Calu3 (cell line): ENCODE data around the gene SAPCD1. TPM values are rescaled to one million over a fixed set of nuclear protein-coding genes. Genes with fewer than 3 reads are reported as not detected.

Experiments used
- BruUV-seq: library from RNA; stranded (reverse); fragments of 400-500 nt; replicated peaks from 2 replicates; lab custom pipeline; 2021; lab: Mats Ljungman, UMichigan
- CTCF ChIA-PET: fragments of 300-600 bp; sonication (Branson Sonifier 250); formaldehyde crosslinking; loops from one replicate; lab custom pipeline; 2022; ENCODE audit warnings: antibody characterized with exemption; lab: Charles Lee
- DNase-seq: peaks from one replicate; pipeline ENCODE4 v3.0.0; 2022
- H3K27ac Mint-ChIP-seq: one replicate; pipeline ENCODE4 v1.8.0; 2022; ENCODE audit warnings: mixed read lengths; ENCODE audit not compliant: unreplicated experiment
- H3K27me3 Mint-ChIP-seq: one replicate; pipeline ENCODE4 v1.8.0; 2022; ENCODE audit warnings: mixed read lengths; ENCODE audit not compliant: unreplicated experiment
- H3K36me3 Mint-ChIP-seq: one replicate; pipeline ENCODE4 v1.8.0; 2022; ENCODE audit warnings: mild to moderate bottlenecking, moderate library complexity, mixed read lengths; ENCODE audit not compliant: insufficient read depth, unreplicated experiment
- H3K4me1 Mint-ChIP-seq: one replicate; pipeline ENCODE4 v1.8.0; 2022; ENCODE audit warnings: mild to moderate bottlenecking, low read depth, mixed read lengths; ENCODE audit not compliant: unreplicated experiment
- H3K4me3 Mint-ChIP-seq: one replicate; pipeline ENCODE4 v1.8.0; 2022; ENCODE audit warnings: mild to moderate bottlenecking, low read depth, moderate library complexity, mixed read lengths; ENCODE audit not compliant: unreplicated experiment
- H3K9me3 Mint-ChIP-seq: one replicate; pipeline ENCODE4 v1.8.0; 2022; ENCODE audit warnings: low read depth, mixed read lengths; ENCODE audit not compliant: unreplicated experiment
- CTCF ChIP-seq: fragments of 200-600 bp; IDR thresholded peaks from one replicate; pipeline ENCODE4 v1.8.0; 2022; ENCODE audit warnings: antibody characterized with exemption; ENCODE audit not compliant: unreplicated experiment
- intact Hi-C: fragments of 100-400 bp; cut with micrococcal nuclease; formaldehyde crosslinking; loops from one replicate; pipeline ENCODE4 v1.10.0; 2022; ENCODE audit not compliant: unreplicated experiment
- total RNA-seq: library from RNA; stranded (reverse); gene quantifications from 2 replicates; pipeline ENCODE4 v1.2.3, GENCODE V29; 2022

SAPCD1 gene
- total RNA-seq, 1 experiment from 2014 or later: 26.6 TPM

DNA sequence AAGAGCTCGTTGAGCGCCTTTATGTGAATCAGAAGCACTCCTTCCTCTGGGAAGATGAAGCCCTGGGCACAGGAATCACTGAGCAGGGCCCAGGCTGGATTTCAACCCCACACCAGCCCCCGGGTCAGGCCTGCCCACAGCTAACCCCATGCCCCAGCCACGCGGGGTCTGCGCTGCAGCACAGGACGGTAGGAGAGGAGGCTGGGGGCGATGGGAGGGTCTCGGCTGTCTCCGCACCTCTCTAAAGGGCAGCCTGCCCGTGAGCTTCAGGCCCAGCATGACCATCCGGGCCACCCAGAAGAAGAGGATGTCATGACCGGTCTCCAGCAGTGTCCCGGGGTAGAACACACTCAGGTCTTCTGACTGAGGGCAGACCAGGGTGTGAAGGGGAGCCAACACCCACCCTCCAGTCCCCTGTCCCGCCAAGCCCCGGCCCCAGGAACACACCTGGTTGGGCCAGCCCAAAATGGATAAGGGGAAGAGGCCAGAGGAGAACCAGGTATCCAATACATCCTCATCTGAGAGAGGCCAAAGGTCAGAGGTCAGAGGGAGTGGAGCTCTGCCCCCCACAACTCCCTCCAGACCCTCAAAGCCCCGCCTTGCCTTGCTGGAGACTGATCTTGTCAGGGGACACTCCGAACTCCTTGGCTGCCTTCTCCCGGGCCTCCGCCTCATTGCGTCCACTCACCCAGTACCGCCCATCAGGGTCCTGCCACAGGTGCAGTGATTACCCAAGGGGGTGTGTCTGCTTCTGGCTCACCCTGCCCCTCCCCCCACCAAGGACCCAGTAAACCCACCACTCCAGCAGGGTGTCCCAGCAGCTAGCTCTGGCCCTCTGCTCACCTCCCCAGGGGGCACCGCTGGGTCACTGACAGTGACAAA, 19.0 kb downstream of the SAPCD1 start:
- BruUV-seq: no TSS peak
- no peak for TF ChIP-seq CTCF
- CTCF ChIA-PET: no interaction called here
- H3K4me1 Mint-ChIP-seq: peaks cover 15% of the 10 kb centered on the region
- peaks cover 99% of the 10 kb centered on the region for H3K36me3 Mint-ChIP-seq
- no peak overlapping the region for H3K4me3 Mint-ChIP-seq
- no peaks in the 10 kb centered on the region for H3K27me3 Mint-ChIP-seq
- no peaks in the 10 kb centered on the region for H3K9me3 Mint-ChIP-seq
- intact Hi-C loops: no loop called here
- DNase-seq: no peak
- H3K27ac Mint-ChIP-seq: peak overlapping the region; percentile 15

DNA sequence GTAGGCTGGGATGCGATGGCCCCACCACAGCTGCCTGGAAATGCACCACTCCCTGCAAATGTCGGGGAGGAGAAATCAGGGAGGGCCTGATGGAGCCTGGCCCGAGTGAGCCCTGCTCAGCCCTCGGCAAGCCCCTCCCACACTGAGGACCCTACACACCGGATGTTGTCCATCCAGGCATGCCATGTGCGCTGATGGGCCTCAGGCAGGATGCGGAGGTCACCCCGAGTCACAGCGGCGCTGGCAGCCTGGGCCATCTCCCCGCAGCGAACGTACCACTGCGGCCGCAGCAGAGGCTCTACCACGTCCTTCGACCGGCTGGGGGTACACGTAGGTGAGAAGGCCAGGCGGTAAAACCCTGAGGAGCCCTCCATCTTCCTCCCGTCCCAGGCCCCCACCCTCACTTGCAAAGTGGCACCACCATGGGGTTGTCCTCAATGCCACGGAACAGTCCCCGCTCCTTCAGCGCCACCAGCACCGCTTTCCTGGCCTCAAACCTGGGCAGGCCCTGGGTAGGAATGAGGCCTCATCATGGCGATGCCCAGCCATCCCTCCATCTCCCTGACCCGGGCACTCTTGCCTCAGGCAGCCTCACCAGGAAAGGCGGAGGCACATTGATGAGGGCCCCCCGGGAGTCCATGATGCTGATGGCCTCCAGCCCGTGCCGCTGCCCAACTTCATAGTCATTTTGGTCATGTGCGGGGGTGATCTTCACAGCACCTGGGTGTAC, 19.8 kb downstream of the SAPCD1 start:
- H3K27ac Mint-ChIP-seq: peak overlapping the region; percentile 47

DNA sequence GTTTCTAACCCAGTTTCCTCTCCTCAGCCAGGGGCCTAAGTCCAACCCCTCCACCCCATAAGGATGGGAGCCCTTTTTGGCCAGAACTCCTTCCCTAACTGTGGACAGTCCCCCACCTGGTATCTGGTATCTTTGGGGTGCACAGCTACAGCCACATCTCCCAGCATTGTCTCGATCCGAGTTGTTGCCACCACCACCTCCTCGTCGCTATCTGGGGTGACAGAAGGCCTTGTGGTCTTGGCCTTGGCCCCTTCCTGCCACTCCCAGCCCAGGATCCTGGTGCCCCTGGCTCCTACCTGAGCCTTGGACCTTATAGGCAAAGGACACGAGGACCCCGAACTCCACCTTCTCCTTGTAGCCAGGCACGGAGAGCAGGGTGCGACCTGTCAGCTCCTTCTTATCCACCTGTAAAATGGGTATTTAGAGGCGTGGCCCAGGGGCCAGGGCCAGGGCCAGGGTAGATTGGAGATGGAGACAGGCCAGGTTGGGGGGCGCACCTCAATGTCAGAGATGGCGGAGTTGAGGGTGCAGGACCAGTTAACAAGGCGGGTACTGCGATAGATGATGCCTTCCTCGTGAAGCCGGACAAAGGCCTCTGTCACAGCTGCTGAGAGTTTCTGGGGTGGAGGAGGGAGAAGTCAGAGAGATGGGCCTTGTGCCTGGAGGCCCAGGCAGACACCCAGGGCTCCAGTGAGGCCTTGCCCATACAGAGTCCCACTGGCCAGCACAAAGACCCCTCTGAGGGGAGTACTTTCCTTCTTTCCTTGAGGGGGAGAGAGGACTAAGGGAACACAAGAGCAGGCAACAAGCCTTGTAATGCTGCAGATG, 21.9 kb downstream of the SAPCD1 start:
- no TSS peak for BruUV-seq
- Mint-ChIP-seq H3K4me3 (no peak overlapping the region), H3K27me3 (no peaks in the 10 kb centered on the region), H3K9me3 (no peaks in the 10 kb centered on the region), H3K4me1 (no peaks in the 10 kb centered on the region), H3K27ac (peak overlapping the region; percentile 76), H3K36me3 (peaks cover 96% of the 10 kb centered on the region)
- TF ChIP-seq CTCF: no peak
- CTCF ChIA-PET: interaction anchor here (0.6 to 1.0 kb wide), 2 partner anchors 9 to 132 kb away, joined by 3 to 4 read pairs; partner anchors contain the start of gene BAG6
- intact Hi-C loops: no loop called here
- DNase-seq: no peak

More for the DNA sequence above, 19.8 kb downstream of the SAPCD1 start:
- peaks cover 8% of the 10 kb centered on the region for H3K4me1 Mint-ChIP-seq
- no peak overlapping the region for H3K4me3 Mint-ChIP-seq
- peaks cover 99% of the 10 kb centered on the region for H3K36me3 Mint-ChIP-seq
- DNase-seq: no peak
- BruUV-seq: TSS peak; percentile 4
- no peaks in the 10 kb centered on the region for H3K9me3 Mint-ChIP-seq
- no peaks in the 10 kb centered on the region for H3K27me3 Mint-ChIP-seq
- intact Hi-C loops: no loop called here
- no peak for TF ChIP-seq CTCF
- CTCF ChIA-PET: no interaction called here

DNA sequence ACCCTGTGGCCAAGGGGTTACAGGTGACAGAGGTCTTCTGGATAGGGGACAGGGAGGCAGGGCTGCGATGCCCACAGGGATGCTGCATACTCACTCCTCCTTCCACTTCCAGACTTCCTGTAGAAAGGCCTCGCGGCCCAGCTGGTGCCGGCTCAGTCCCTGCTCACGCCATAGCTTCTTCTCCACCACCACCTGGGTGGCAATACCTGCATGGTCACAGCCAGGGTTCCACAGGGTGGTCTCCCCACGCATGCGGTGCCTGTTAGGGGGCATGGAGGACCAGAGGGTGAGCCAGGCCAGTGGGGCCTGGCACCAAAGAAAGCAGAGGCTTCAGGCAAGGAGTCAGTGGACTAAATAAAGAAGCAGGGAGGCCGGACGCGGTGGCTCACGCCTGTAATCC, 23.0 kb downstream of the SAPCD1 start:
- peaks cover 3% of the 10 kb centered on the region for H3K4me1 Mint-ChIP-seq
- no peak overlapping the region for H3K4me3 Mint-ChIP-seq
- H3K27me3 Mint-ChIP-seq: no peaks in the 10 kb centered on the region
- H3K36me3 Mint-ChIP-seq: peaks cover 96% of the 10 kb centered on the region
- H3K27ac Mint-ChIP-seq: no peak overlapping the region
- intact Hi-C loops: no loop called here
- no peak for TF ChIP-seq CTCF
- DNase-seq: no peak
- H3K9me3 Mint-ChIP-seq: no peaks in the 10 kb centered on the region
- CTCF ChIA-PET: interaction anchor here (0.5 to 1.0 kb wide), 2 partner anchors 144 to 163 kb away, joined by 3 to 7 read pairs; no protein-coding TSS in a partner anchor
- no TSS peak for BruUV-seq
